OCI-LY7 (cell line): Measurements from ENCODE around the gene COLEC12. TPM values are rescaled to one million over a fixed set of nuclear protein-coding genes. Genes with fewer than 3 reads are reported as not detected.

Experiments
- BruUV-seq: library from RNA; stranded (reverse); fragments of 400-500 nt; replicated peaks from 2 replicates; lab custom pipeline; 2021; lab: Mats Ljungman, UMichigan
- CTCF ChIA-PET: fragments of 300-600 bp; sonication (Branson Sonifier 250); formaldehyde crosslinking; loops from one replicate; lab custom pipeline; 2022; ENCODE audit warnings: antibody characterized with exemption; ENCODE audit not compliant: unreplicated experiment; lab: Charles Lee
- POLR2A ChIA-PET: fragments of 300-600 bp; sonication (Branson Sonifier 250); formaldehyde crosslinking; loops from one replicate; lab custom pipeline; 2022; ENCODE audit warnings: antibody characterized with exemption; lab: Charles Lee
- DNase-seq: peaks from one replicate; pipeline ENCODE4 v3.0.0-alpha.2; 2015; ENCODE audit warnings: low spot score
- H2AFZ ChIP-seq: fragments of 200-600 bp; sonication (generic), shearing (Covaris generic); 2 replicates; pipeline ENCODE4 v1.6.1; 2014; ENCODE audit warnings: mild to moderate bottlenecking, antibody characterized with exemption, low read length, moderate library complexity
- H3K27ac ChIP-seq: fragments of 200-600 bp; sonication (generic); 2 replicates; pipeline ENCODE4 v1.5.1; 2014; ENCODE audit warnings: mixed run types, low read depth, mild to moderate bottlenecking, moderate library complexity, low read length, inconsistent platforms; ENCODE audit not compliant: poor library complexity, severe bottlenecking
- H3K36me3 ChIP-seq: fragments of 200-600 bp; sonication (generic); 2 replicates; pipeline ENCODE4 v1.6.1; 2014; ENCODE audit warnings: mild to moderate bottlenecking, antibody characterized with exemption, low read length, moderate library complexity, mixed read lengths; ENCODE audit not compliant: insufficient read depth
- H3K4me1 ChIP-seq: fragments of 200-600 bp; sonication (generic); 2 replicates; pipeline ENCODE4 v1.5.1; 2014; ENCODE audit warnings: mild to moderate bottlenecking, low read length; ENCODE audit not compliant: insufficient read depth, poor library complexity, severe bottlenecking
- H3K4me2 ChIP-seq: fragments of 200-600 bp; sonication (generic); 2 replicates; pipeline ENCODE4 v1.6.1; 2014; ENCODE audit warnings: mild to moderate bottlenecking, low read length
- H3K4me3 ChIP-seq: fragments of 200-600 bp; sonication (generic); 2 replicates; pipeline ENCODE4 v1.5.1; 2014; ENCODE audit warnings: mild to moderate bottlenecking, low read depth, low read length; ENCODE audit not compliant: poor library complexity, severe bottlenecking
- H3K79me2 ChIP-seq: fragments of 200-600 bp; sonication (generic); 2 replicates; pipeline ENCODE4 v1.6.1; 2016; ENCODE audit warnings: low read depth, mild to moderate bottlenecking, low read length, moderate library complexity, mixed read lengths; ENCODE audit not compliant: insufficient read depth
- H3K9me2 ChIP-seq: fragments of 200-600 bp; sonication (generic); 2 replicates; pipeline ENCODE4 v1.6.1; 2016; ENCODE audit warnings: mild to moderate bottlenecking, low read length, mixed read lengths; ENCODE audit not compliant: insufficient read depth
- H3K9me3 ChIP-seq: fragments of 200-600 bp; sonication (generic); 2 replicates; pipeline ENCODE4 v1.6.1; 2014; ENCODE audit warnings: mild to moderate bottlenecking, mixed run types, low read length, mixed read lengths
- H4K20me1 ChIP-seq: fragments of 200-600 bp; sonication (generic); 2 replicates; pipeline ENCODE4 v1.6.1; 2014; ENCODE audit warnings: mild to moderate bottlenecking, antibody characterized with exemption, low read length, moderate library complexity, mixed read lengths; ENCODE audit not compliant: insufficient read depth
- CTCF ChIP-seq: fragments of 200-600 bp; sonication (generic); conservative IDR thresholded peaks from 2 replicates; pipeline ENCODE4 v1.5.1; 2014; ENCODE audit warnings: mild to moderate bottlenecking, antibody characterized with exemption, low read length, moderate library complexity, mixed read lengths
- EZH2phosphoT487 ChIP-seq: fragments of 200-600 bp; sonication (generic); IDR thresholded peaks from 2 replicates; pipeline ENCODE4 v1.6.1; 2018; ENCODE audit warnings: low read depth, borderline replicate concordance, mild to moderate bottlenecking, mixed run types, antibody characterized with exemption, low read length, moderate library complexity, mixed read lengths
- intact Hi-C: fragments of 100-400 bp; cut with micrococcal nuclease; formaldehyde crosslinking; loops from one replicate; pipeline ENCODE4 v1.10.0; 2022; ENCODE audit not compliant: unreplicated experiment
- total RNA-seq, 2 experiments: library from RNA; depleted of rRNA in 1 of 2; stranded (reverse); fragments of >200 nt in 1 of 2; shearing (Covaris generic) in 1 of 2; gene quantifications; 2 replicates each; pipeline ENCODE4 v1.2.3, GENCODE V29; 2014 to 2022

COLEC12 gene
- total RNA-seq, 2 experiments from 2014 or later = not detected

DNA sequence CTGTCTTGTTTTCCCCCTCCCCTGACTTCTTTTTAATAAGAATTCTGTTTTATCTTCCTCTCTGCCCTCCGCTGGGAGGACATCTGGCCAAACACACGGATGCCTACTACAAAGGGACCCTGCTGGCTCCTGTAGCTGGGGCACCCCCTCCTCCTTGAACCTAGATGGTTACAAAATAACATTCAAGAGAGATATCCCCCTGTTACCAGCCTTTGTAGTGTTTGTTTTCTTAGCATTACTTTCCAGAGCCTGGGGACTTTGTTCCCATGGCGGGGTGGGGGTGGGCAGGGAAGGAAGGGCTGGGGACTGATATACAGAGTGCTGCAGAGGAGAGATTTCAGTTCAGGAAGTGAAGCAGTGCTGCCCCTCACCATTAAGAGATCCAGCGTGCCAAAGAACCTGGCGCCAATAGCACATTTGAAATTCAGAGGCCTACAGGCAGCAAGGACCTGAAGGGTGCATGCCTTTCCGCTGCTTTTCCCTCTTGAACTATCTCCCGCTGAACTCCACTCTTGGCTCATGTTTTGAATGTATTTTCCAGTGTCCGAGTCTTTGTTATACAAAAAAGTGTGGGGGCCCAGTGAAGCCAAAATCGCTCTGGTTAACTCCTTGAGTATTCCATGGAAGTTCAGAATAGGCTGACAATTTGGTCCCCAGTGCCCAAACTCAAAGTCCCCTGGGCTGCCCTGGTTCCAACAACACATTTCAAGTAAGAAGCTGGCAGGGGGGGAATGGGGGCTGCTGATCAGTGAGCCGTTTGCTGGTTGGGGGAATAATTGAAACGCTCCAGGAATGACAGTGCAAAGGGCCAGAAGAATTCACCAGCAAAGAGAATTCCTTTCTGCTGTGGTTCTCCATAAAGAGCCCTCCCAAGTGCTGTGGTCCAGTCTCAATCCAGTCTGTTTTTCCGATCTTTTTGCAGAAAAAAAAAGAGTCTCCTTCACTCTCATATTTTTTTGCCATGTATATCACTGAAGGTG lies 137.9 kb downstream of the COLEC12 start:
- DNase-seq = no peak
- Histone ChIP-seq H3K4me1 (no peaks in the 10 kb centered on the region), H3K9me3 (no peaks in the 10 kb centered on the region), H4K20me1 (no peaks in the 10 kb centered on the region), H3K79me2 (no peaks in the 10 kb centered on the region), H3K4me3 (no peak overlapping the region), H3K4me2 (no peak overlapping the region), H3K36me3 (no peaks in the 10 kb centered on the region), H2AFZ (no peak overlapping the region), H3K9me2 (no peaks in the 10 kb centered on the region), H3K27ac (no peak overlapping the region)
- intact Hi-C loops = no loop called here
- POLR2A ChIA-PET = no interaction called here
- CTCF ChIA-PET = no interaction called here
- BruUV-seq = no TSS peak
- TF ChIP-seq EZH2phosphoT487 (no peak), CTCF (no peak)

DNA sequence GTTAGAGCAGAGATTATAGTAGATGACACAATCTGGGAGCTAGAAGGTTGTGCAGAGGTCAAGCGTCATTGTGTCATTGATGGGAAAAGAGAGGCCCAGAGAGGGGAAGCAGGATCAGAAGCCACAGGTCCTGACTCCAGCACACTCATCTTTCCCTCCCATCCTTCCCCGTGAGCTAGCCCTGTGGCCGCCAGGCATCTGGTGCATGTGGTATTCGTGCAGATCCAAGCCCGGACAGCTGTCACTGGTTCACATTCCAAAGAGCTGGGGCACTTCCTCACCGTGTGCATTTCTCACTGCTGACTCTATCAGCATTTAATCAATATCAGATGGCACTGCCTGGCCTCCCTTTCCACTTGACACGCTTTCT lies 138.6 kb downstream of the COLEC12 start:
- no peak overlapping the region for H2AFZ ChIP-seq
- TF ChIP-seq EZH2phosphoT487 = no peak
- no peak for TF ChIP-seq CTCF
- ChIA-PET CTCF (no interaction called here), POLR2A (interaction anchor here (0.9 kb wide), 1 partner anchor 13 kb away, joined by 3 read pairs; no protein-coding TSS in a partner anchor)
- H3K9me2 ChIP-seq = no peaks in the 10 kb centered on the region
- H3K4me2 ChIP-seq = no peak overlapping the region
- no peaks in the 10 kb centered on the region for H3K9me3 ChIP-seq
- BruUV-seq = no TSS peak
- no peak overlapping the region for H3K4me3 ChIP-seq
- no peaks in the 10 kb centered on the region for H3K36me3 ChIP-seq
- intact Hi-C loops = no loop called here
- DNase-seq = no peak
- no peaks in the 10 kb centered on the region for H3K4me1 ChIP-seq
- no peak overlapping the region for H3K27ac ChIP-seq
- H3K79me2 ChIP-seq = no peaks in the 10 kb centered on the region
- H4K20me1 ChIP-seq = no peaks in the 10 kb centered on the region
